Mucosa of rectum (tissue), 2 donors: ENCODE measurements around the gene COA6.
"Not testable (repeated sequence)": the region's sequence is repeated elsewhere in the genome, so short reads cannot be mapped to it uniquely, and the experiment has no call there.

ENCODE experiments used
- H3K27ac ChIP-seq, 2 donors: one replicate each; pipeline ENCODE4 v1.7.0; 2013; ENCODE audit warnings: inconsistent platforms in 2 of 2, low read depth in 2 of 2, low read length in 2 of 2
- H3K27me3 ChIP-seq, 2 donors: one replicate each; pipeline ENCODE4 v1.7.0; 2013; ENCODE audit warnings: low read length in 2 of 2; ENCODE audit not compliant: control insufficient read depth in 2 of 2, insufficient read depth in 2 of 2
- H3K36me3 ChIP-seq, 2 donors: one replicate each; pipeline ENCODE4 v1.7.0; 2013; ENCODE audit warnings: low read length in 2 of 2; ENCODE audit not compliant: control insufficient read depth in 2 of 2, insufficient read depth in 2 of 2
- H3K4me1 ChIP-seq, 2 donors: one replicate each; pipeline ENCODE4 v1.7.0; 2013; ENCODE audit warnings: low read length in 2 of 2, mild to moderate bottlenecking in 1 of 2; ENCODE audit not compliant: control insufficient read depth in 2 of 2, insufficient read depth in 2 of 2
- H3K4me3 ChIP-seq, 2 donors: one replicate each; pipeline ENCODE4 v1.7.0; 2013; ENCODE audit warnings: low read length in 2 of 2
- H3K9ac ChIP-seq, 2 donors: one replicate each; pipeline ENCODE4 v1.7.0; 2013; ENCODE audit warnings: low read length in 2 of 2, low read depth in 1 of 2, mild to moderate bottlenecking in 1 of 2
- H3K9me3 ChIP-seq, 2 donors: one replicate each; pipeline ENCODE4 v1.7.0; 2013; ENCODE audit warnings: low read length in 2 of 2; ENCODE audit not compliant: control insufficient read depth in 2 of 2
- donor health status: healthy.
- donor health status: Normal muscosa, but diverticular disease.

Gene COA6

GRCh38 chr1:234393190-234393589 is 19.9 kb downstream of the COA6 start:
- no peaks in the 10 kb centered on the region for H3K4me1 ChIP-seq
- peaks cover 21 to 23% of the 10 kb centered on the region in 2 donors for H3K36me3 ChIP-seq
- H3K27ac ChIP-seq: no peak overlapping the region
- no peaks in the 10 kb centered on the region for H3K9me3 ChIP-seq
- no peak overlapping the region for H3K9ac ChIP-seq
- no peaks in the 10 kb centered on the region for H3K27me3 ChIP-seq
- H3K4me3 ChIP-seq: no peak overlapping the region

GRCh38 chr1:234395297-234395696 is 22.0 kb downstream of the COA6 start:
- Histone ChIP-seq H3K27me3 (no peaks in the 10 kb centered on the region), H3K4me3 (no peak overlapping the region), H3K9ac (no peak overlapping the region), H3K27ac (no peak overlapping the region), H3K36me3 (peaks cover 23% of the 10 kb centered on the region in 2 donors), H3K9me3 (no peaks in the 10 kb centered on the region), H3K4me1 (no peaks in the 10 kb centered on the region)

GRCh38 chr1:234396092-234396491 is 22.8 kb downstream of the COA6 start:
- Histone ChIP-seq H3K27ac (no peak overlapping the region), H3K9me3 (no peaks in the 10 kb centered on the region), H3K4me1 (no peaks in the 10 kb centered on the region), H3K9ac (no peak overlapping the region), H3K36me3 (peaks cover 20% of the 10 kb centered on the region in 2 donors), H3K4me3 (no peak overlapping the region), H3K27me3 (no peaks in the 10 kb centered on the region)

GRCh38 chr1:234396871-234397270 is 23.6 kb downstream of the COA6 start:
- Histone ChIP-seq H3K27ac (no peak overlapping the region), H3K36me3 (peaks cover 14 to 15% of the 10 kb centered on the region in 2 donors), H3K27me3 (no peaks in the 10 kb centered on the region), H3K9me3 (no peaks in the 10 kb centered on the region), H3K9ac (no peak overlapping the region), H3K4me1 (no peaks in the 10 kb centered on the region), H3K4me3 (no peak overlapping the region)

- H3K9ac ChIP-seq: no peak overlapping the region
- no peaks in the 10 kb centered on the region for H3K9me3 ChIP-seq
- H3K27ac ChIP-seq: no peak overlapping the region
- peaks cover 12% of the 10 kb centered on the region in 2 donors for H3K36me3 ChIP-seq
- no peaks in the 10 kb centered on the region for H3K4me1 ChIP-seq
- H3K4me3 ChIP-seq: no peak overlapping the region
- no peaks in the 10 kb centered on the region for H3K27me3 ChIP-seq
Observed at GRCh38 chr1:234397732-234398131, 24.5 kb downstream of the COA6 start.

- peaks cover 5 to 7% of the 10 kb centered on the region in 2 donors for H3K36me3 ChIP-seq
- H3K4me1 ChIP-seq: no peaks in the 10 kb centered on the region
- no peak overlapping the region for H3K27ac ChIP-seq
- H3K27me3 ChIP-seq: no peaks in the 10 kb centered on the region
- no peak overlapping the region for H3K9ac ChIP-seq
- no peaks in the 10 kb centered on the region for H3K9me3 ChIP-seq
- peak overlapping the region in 1 of 2 donors; percentile 21 for H3K4me3 ChIP-seq
Observed at GRCh38 chr1:234398849-234399381, 25.7 kb downstream of the COA6 start.

GRCh38 chr1:234399515-234399914 is 26.3 kb downstream of the COA6 start:
- not testable (repeated sequence) for H3K27ac ChIP-seq, H3K4me1 ChIP-seq, H3K27me3 ChIP-seq, H3K36me3 ChIP-seq, H3K4me3 ChIP-seq, H3K9ac ChIP-seq, H3K9me3 ChIP-seq

- no peaks in the 10 kb centered on the region for H3K4me1 ChIP-seq
- H3K9me3 ChIP-seq: no peaks in the 10 kb centered on the region
- no peaks in the 10 kb centered on the region for H3K27me3 ChIP-seq
- no peak overlapping the region for H3K27ac ChIP-seq
- peak overlapping the region in 1 of 2 donors; percentile 17 for H3K4me3 ChIP-seq
- H3K9ac ChIP-seq: no peak overlapping the region
- peaks cover 6 to 11% of the 10 kb centered on the region in 2 donors for H3K36me3 ChIP-seq
Observed at GRCh38 chr1:234400773-234401172, 27.5 kb downstream of the COA6 start.

GRCh38 chr1:234401658-234402057 is 28.4 kb downstream of the COA6 start:
- Histone ChIP-seq H3K9ac (no peak overlapping the region), H3K4me1 (no peaks in the 10 kb centered on the region), H3K4me3 (no peak overlapping the region), H3K36me3 (peaks cover 7 to 10% of the 10 kb centered on the region in 2 donors), H3K9me3 (no peaks in the 10 kb centered on the region), H3K27me3 (no peaks in the 10 kb centered on the region), H3K27ac (no peak overlapping the region)

GRCh38 chr1:234402939-234403338 is 29.7 kb downstream of the COA6 start:
- H3K27me3 ChIP-seq: no peaks in the 10 kb centered on the region
- H3K9me3 ChIP-seq: no peaks in the 10 kb centered on the region

GRCh38 chr1:234405676-234406075 is 32.4 kb downstream of the COA6 start:
- Histone ChIP-seq H3K9ac (no peak overlapping the region), H3K36me3 (peaks cover 4 to 11% of the 10 kb centered on the region in 2 donors), H3K4me1 (no peaks in the 10 kb centered on the region), H3K4me3 (no peak overlapping the region), H3K27ac (no peak overlapping the region), H3K27me3 (no peaks in the 10 kb centered on the region), H3K9me3 (no peaks in the 10 kb centered on the region)

More at GRCh38 chr1:234402939-234403338, 29.7 kb downstream of the COA6 start:
- no peak overlapping the region for H3K27ac ChIP-seq
- H3K36me3 ChIP-seq: peaks cover 7 to 10% of the 10 kb centered on the region in 2 donors
- H3K9ac ChIP-seq: no peak overlapping the region
- no peaks in the 10 kb centered on the region for H3K4me1 ChIP-seq
- H3K4me3 ChIP-seq: no peak overlapping the region
